GM12873 (cell line): Measurements from ENCODE around the gene MBD3L2.

ENCODE experiments used
- TF ChIP-seq, protein P1 (sequence below): IDR thresholded peaks from 2 replicates; pipeline ENCODE4 v1.5.1; 2012; ENCODE audit warnings: low read depth, mild to moderate bottlenecking, moderate library complexity, low read length, control low read depth; ENCODE audit not compliant: insufficient read depth; ENCODE audit errors: missing control alignments

Gene MBD3L2

GRCh38 chr19:7098701-7099596 is 49.8 kb downstream of the MBD3L2 start:
- TF ChIP-seq, protein P1, sequence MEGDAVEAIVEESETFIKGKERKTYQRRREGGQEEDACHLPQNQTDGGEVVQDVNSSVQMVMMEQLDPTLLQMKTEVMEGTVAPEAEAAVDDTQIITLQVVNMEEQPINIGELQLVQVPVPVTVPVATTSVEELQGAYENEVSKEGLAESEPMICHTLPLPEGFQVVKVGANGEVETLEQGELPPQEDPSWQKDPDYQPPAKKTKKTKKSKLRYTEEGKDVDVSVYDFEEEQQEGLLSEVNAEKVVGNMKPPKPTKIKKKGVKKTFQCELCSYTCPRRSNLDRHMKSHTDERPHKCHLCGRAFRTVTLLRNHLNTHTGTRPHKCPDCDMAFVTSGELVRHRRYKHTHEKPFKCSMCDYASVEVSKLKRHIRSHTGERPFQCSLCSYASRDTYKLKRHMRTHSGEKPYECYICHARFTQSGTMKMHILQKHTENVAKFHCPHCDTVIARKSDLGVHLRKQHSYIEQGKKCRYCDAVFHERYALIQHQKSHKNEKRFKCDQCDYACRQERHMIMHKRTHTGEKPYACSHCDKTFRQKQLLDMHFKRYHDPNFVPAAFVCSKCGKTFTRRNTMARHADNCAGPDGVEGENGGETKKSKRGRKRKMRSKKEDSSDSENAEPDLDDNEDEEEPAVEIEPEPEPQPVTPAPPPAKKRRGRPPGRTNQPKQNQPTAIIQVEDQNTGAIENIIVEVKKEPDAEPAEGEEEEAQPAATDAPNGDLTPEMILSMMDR: no peak

DNA sequence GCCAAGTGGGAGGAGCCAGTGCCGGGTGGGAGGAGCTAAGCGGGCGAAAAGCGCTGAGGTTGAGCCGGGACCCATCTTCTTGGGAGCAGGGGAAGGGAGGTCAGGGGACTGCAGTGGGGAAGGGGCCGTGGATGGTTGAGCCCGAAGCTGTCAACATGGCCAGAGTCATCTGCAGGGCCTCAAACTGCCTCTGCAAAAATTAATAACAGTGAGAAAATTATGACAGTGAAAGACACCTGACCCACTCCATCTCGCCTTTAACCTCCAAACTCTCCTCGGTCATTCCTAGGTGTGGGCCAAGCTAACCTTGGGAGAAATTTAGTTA is 50.4 kb downstream of the MBD3L2 start:
- TF ChIP-seq, protein P1: no peak
